ENCODE data around the gene CCDC86.

DNA sequence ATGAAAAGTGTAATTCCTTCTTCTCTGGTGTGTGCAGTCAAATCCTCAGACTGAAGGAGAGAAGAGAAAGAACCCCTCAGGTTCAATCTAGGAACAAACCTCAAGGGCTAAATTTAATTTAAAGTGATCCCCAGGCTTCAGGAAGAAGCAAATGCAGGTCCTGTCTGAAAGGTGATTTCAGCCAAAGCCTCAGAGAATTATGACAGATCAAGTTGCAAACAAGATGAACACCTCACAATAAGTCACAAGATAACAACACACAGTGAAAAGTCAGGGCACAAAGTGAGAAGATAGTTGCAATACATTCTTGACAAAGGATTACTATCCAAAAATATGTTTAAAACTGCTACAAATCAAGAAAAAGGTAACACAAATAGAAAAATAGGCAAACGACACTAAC, 37.2 kb downstream of the CCDC86 start:
- TF ChIP-seq, protein P1, sequence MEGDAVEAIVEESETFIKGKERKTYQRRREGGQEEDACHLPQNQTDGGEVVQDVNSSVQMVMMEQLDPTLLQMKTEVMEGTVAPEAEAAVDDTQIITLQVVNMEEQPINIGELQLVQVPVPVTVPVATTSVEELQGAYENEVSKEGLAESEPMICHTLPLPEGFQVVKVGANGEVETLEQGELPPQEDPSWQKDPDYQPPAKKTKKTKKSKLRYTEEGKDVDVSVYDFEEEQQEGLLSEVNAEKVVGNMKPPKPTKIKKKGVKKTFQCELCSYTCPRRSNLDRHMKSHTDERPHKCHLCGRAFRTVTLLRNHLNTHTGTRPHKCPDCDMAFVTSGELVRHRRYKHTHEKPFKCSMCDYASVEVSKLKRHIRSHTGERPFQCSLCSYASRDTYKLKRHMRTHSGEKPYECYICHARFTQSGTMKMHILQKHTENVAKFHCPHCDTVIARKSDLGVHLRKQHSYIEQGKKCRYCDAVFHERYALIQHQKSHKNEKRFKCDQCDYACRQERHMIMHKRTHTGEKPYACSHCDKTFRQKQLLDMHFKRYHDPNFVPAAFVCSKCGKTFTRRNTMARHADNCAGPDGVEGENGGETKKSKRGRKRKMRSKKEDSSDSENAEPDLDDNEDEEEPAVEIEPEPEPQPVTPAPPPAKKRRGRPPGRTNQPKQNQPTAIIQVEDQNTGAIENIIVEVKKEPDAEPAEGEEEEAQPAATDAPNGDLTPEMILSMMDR (IDR thresholded peaks at IDR 0.05; ENCODE audit: low read depth, low read length), result no peak
- TF ChIP-seq POLR2A (IDR thresholded peaks at IDR 0.05; ENCODE audit: extremely low read depth, insufficient read length), result no peak
